SK-N-SH (cell line): ENCODE data around the gene IPO9.

Experiments used
- EZH2phosphoT487 ChIP-seq: fragments of 200-600 bp; sonication (generic); IDR thresholded peaks from 2 replicates; pipeline ENCODE4 v1.6.1; 2017; ENCODE audit warnings: low read depth, mixed run types, mild to moderate bottlenecking, antibody characterized with exemption, moderate library complexity, borderline replicate concordance
- RFX5 ChIP-seq: IDR thresholded peaks from 2 replicates; pipeline ENCODE4 v1.6.1; 2012; ENCODE audit warnings: mild to moderate bottlenecking, improper control_type of control experiment, low read length
- TF ChIP-seq, protein P1 (sequence below): fragments of 200-600 bp; sonication (generic); IDR thresholded peaks from 2 replicates; pipeline ENCODE4 v1.6.1; 2017; ENCODE audit warnings: antibody characterized with exemption, mild to moderate bottlenecking, moderate library complexity

DNA sequence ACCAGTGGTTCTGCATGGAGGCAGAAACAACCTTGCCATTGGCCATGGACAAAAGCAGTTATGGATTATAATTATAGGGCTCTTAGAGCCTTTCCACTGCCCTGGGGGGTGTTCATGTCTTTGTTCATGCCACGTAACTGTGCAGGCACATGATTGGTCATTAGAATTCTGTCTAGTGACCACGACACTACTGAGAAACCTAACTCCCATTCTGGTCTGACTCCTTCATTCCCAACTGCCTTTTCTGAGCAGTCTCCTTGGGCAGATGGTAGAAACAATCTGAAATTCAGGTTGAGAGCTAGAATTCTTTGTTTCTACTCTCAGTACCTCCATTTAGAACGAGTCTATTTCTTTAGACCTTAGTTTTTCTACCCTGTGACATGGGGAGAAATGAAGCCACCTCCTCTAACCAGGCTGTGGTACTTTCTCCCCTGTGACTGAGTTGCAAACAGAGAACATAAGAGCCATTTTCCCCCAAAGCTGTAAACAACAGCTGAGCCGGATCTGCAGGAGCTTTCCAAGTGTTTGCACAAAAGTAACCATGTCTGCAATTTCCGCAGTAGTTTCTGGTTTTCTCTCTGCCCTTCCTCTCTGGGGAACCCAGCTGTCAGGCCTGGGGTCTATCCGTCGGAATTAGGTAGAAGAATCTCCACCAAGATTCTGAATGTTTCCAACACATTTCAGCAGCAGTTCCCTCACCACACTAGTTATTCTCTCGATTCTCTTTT is 37.7 kb upstream of the IPO9 start:
- TF ChIP-seq EZH2phosphoT487 (no peak), RFX5 (no peak)
- TF ChIP-seq, protein P1, sequence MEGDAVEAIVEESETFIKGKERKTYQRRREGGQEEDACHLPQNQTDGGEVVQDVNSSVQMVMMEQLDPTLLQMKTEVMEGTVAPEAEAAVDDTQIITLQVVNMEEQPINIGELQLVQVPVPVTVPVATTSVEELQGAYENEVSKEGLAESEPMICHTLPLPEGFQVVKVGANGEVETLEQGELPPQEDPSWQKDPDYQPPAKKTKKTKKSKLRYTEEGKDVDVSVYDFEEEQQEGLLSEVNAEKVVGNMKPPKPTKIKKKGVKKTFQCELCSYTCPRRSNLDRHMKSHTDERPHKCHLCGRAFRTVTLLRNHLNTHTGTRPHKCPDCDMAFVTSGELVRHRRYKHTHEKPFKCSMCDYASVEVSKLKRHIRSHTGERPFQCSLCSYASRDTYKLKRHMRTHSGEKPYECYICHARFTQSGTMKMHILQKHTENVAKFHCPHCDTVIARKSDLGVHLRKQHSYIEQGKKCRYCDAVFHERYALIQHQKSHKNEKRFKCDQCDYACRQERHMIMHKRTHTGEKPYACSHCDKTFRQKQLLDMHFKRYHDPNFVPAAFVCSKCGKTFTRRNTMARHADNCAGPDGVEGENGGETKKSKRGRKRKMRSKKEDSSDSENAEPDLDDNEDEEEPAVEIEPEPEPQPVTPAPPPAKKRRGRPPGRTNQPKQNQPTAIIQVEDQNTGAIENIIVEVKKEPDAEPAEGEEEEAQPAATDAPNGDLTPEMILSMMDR, result no peak
